ENCODE results near the gene TMEM185A.
"Not testable (repeated sequence)": the region's sequence is repeated elsewhere in the genome, so short reads cannot be mapped to it uniquely, and the experiment has no call there.

Gene TMEM185A

DNA sequence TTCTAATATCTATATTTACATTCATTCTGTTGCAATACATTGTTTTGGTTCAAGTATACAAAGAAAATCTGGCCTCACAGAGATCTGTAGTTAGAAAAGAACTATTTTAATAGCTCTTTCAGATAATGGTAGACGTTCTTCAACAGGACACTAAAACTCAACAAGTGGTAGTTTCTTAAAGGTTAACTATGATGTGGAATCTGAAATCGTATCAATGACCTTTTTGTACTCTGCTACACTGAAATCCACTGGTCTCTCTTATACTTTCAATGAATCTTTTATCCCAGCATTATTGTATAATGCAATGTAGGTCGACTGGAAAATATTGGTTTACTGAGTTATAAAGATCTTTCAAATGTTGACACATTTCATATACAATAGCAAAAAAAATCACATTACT, 12.7 kb downstream of the TMEM185A start:
- H3K4me3 ChIP-seq (ENCODE audit: low read depth, low read length), result no peak overlapping the region
- in situ Hi-C loops (cut with HindIII; ENCODE audit: low sequenced_read_pairs), result no loop called here
- TF ChIP-seq, protein P1, sequence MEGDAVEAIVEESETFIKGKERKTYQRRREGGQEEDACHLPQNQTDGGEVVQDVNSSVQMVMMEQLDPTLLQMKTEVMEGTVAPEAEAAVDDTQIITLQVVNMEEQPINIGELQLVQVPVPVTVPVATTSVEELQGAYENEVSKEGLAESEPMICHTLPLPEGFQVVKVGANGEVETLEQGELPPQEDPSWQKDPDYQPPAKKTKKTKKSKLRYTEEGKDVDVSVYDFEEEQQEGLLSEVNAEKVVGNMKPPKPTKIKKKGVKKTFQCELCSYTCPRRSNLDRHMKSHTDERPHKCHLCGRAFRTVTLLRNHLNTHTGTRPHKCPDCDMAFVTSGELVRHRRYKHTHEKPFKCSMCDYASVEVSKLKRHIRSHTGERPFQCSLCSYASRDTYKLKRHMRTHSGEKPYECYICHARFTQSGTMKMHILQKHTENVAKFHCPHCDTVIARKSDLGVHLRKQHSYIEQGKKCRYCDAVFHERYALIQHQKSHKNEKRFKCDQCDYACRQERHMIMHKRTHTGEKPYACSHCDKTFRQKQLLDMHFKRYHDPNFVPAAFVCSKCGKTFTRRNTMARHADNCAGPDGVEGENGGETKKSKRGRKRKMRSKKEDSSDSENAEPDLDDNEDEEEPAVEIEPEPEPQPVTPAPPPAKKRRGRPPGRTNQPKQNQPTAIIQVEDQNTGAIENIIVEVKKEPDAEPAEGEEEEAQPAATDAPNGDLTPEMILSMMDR (IDR thresholded peaks at IDR 0.05; ENCODE audit: low read depth, low read length), result no peak
- no peak for DNase-seq (ENCODE audit: low read depth, low spot score)

DNA sequence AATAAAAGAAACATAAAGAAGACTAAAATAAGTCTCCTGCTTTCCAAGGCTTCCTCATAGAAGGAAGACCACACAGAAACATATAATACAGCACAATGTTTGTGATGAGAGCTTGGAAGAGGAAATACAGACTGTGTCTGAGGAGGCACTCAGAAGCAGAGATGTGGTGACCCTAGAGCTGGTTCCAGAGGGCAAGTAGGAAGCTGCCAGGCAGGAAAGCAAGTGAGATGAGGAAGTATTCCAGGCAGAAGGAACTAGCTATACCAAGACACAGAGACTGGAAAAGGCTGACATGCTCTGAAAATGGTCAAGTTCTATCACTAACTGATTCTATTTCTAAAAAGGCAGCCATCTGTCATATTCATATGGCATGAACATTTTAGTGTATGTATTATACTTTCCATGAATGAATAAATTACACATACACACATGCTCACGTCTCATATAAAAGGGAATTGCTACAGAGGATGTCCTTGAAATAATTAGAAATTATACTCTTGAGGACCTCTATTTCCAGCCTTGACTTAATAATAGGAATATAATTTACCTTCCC, 19.9 kb downstream of the TMEM185A start:
- in situ Hi-C loops (cut with HindIII; ENCODE audit: low sequenced_read_pairs), result no loop called here
- DNase-seq (ENCODE audit: low read depth, low spot score), result no peak
- no peak overlapping the region for H3K4me3 ChIP-seq (ENCODE audit: low read depth, low read length)
- TF ChIP-seq, protein P1 (IDR thresholded peaks at IDR 0.05; ENCODE audit: low read depth, low read length), result no peak

DNA sequence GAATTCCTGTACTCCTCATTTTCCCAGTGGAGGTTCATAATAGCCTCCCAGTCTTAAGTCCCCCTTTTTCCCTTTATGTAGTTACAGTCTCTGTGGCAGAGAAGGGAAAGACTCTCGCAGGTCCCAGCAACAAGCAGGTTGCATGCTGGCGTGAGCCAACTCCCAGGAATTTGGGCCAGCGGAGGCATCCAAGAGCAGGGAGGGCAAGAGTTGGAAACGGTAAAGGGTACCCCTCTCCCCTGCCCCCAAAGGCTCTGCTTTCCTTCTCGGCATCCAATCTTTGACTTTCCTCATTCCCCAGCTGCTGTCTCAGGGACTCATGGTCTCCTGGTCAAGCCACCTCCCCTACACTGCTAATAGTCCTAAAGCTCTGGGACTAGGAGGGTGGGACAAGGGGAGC, 21.1 kb downstream of the TMEM185A start:
- no peak overlapping the region for H3K4me3 ChIP-seq (ENCODE audit: low read depth, low read length)
- in situ Hi-C loops (cut with HindIII; ENCODE audit: low sequenced_read_pairs), result no loop called here
- DNase-seq (ENCODE audit: low read depth, low spot score), result no peak
- TF ChIP-seq, protein P1 (IDR thresholded peaks at IDR 0.05; ENCODE audit: low read depth, low read length), result no peak

DNA sequence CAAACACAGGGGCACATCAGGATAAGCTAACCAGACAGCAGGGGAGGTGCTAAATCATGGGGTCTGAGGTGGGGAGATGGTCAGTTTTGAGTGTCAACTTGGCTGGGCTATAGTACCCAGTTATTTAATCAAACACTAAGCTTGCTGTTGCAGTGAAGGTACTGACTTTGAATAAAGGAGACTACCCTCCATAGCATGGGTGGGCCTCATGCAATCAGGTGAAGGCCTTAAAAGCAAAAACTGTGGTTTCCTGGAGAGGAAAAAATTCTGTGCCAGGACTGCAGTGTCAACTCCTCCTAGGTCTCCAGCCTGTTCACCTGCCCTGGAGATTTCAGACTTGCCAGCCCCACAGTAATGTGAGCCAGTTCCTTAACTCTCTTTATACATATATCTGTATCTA, 23.9 kb downstream of the TMEM185A start:
- in situ Hi-C loops (cut with HindIII; ENCODE audit: low sequenced_read_pairs), result no loop called here
- H3K4me3 ChIP-seq (ENCODE audit: low read depth, low read length), result no peak overlapping the region
- TF ChIP-seq, protein P1 (IDR thresholded peaks at IDR 0.05; ENCODE audit: low read depth, low read length), result no peak
- no peak for DNase-seq (ENCODE audit: low read depth, low spot score)

DNA sequence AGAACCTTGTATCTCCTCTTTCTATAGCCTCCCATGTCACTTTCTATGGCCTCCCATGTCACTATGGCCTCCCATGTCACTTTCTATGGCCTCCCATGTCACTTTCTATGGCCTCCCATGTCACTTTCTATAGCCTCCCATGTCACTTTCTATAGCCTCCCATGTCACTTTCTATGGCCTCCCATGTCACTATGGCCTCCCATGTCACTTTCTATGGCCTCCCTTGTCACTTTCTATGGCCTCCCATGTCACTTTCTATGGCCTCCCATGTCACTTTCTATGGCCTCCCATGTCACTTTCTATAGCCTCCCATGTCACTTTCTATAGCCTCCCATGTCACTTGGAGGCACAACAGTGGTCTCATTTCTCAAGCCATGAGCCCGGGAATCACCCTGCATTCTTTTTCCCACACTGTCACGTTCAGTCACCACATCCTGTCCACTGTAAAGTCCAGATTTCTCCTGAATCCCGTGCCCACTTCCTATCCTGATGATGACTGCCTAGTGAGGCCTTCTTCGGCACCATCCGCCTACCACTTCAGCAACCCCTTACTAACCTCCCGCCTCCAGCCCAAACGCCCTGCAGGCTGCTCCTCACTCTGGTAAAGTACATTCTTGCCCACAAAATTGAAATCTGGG, 26.2 kb downstream of the TMEM185A start:
- DNase-seq (ENCODE audit: low read depth, low spot score); H3K4me3 ChIP-seq (ENCODE audit: low read depth, low read length); in situ Hi-C loops (cut with HindIII; ENCODE audit: low sequenced_read_pairs): not testable (repeated sequence)

DNA sequence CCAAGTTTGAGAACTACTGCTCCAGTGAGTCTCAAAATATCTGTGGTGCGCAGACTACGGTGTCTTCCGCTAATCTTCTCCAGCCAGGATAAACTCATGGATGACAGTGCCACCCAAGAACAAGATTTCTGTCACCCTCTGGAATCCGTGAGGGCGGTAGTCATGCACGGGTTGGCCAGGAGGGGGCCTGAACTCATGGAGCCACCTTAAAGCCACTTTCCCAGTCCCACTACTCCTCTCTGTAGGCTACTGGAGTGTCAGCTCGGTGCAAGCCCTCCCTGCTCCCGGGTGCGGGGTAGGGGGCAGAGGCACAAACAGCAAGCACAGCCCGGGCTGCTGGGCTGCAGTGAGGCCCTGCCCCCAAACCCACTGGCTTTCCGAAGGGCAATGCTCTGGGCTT, 33.0 kb downstream of the TMEM185A start:
- in situ Hi-C loops (cut with HindIII; ENCODE audit: low sequenced_read_pairs); DNase-seq (ENCODE audit: low read depth, low spot score); H3K4me3 ChIP-seq (ENCODE audit: low read depth, low read length): not testable (repeated sequence)

DNA sequence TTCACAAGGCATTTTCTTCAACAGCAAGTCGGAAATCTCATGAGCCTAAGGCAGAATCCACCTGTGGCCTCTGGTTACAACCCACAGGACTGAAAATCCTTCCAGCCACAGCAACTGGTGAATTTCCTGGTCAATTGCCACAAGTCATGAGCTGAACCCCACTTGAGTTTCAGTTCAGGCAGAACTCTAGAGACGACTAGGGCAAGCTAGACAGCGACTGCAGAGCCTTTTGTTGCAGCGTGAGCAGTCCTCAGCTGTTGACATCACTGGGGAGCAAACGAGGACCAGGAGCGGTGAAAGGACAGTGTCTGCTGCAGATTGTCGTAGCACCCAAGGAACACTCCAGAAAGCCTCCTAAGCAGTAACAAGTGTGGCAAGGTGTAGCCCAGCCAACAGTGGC, 35.6 kb downstream of the TMEM185A start:
- DNase-seq (ENCODE audit: low read depth, low spot score); H3K4me3 ChIP-seq (ENCODE audit: low read depth, low read length); in situ Hi-C loops (cut with HindIII; ENCODE audit: low sequenced_read_pairs): not testable (repeated sequence)

DNA sequence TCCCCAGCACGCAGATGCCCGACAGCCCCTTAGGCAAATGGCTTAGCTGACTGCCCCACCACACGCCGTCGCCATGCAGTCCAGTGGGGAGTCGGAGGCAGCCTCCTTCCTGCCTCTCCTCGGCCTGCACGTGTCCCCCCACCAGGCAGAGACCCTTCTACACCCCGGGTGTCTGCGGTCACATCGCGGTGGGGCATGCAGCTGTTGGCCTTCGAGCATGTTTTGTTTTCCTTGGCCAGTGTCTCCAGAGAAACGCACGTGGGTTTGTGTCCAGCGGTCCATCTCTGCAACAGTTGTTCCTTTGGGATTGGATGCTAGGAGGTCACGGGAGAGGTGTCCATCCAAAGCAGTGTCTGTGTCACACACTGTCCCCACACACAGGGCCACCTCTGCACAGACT, 36.4 kb downstream of the TMEM185A start, which contains the start of gene HSFX2:
Gene HSFX2, minus strand, starts transcription at position 101 of the 400 bp plus-strand sequence. CDS start 614 bp downstream, outside the sequence.
- H3K4me3 ChIP-seq (ENCODE audit: low read depth, low read length); DNase-seq (ENCODE audit: low read depth, low spot score); in situ Hi-C loops (cut with HindIII; ENCODE audit: low sequenced_read_pairs): not testable (repeated sequence)

DNA sequence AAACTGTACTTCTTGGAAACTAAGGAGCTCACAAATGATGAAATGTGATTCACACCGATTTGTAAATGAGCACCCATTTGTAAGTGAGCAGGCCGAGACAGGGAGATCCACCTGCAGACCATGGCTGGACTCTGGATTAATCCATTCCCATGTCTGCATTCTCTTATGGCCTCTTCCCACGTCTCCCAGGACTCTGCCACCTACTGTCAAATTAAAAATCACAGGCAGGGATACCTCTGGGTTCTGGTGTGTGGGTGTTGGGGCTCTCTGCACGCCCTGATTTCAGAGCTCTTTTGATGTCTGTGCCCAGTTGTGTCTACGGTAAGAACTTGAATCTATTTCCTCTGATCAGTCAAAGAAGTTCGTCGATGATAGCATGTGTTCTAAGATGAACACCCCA, 40.6 kb downstream of the TMEM185A start:
- H3K4me3 ChIP-seq (ENCODE audit: low read depth, low read length); in situ Hi-C loops (cut with HindIII; ENCODE audit: low sequenced_read_pairs); DNase-seq (ENCODE audit: low read depth, low spot score): not testable (repeated sequence)

DNA sequence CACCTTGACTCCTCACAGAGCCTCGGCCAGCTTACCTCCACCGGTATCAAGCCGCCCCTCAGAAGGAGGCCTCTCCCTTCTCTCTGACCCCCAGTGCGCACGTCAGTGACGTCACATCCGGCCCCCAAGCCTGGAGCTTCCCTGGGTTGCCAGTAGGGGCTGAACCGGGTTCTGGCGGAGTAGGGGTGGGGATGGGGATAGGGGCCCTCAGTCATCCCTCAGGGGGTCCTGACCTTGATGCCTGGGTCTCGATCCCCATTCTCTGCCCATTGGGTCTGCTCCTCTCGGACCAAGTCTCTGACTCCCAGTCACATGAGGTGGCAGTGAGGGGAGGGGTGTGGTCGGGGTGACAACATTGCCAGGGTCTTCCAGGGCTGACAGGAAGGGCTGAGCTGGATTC, 44.2 kb downstream of the TMEM185A start, which contains the start of gene MAGEA9B:
Gene MAGEA9B, minus strand, starts transcription at position 101 of the 400 bp plus-strand sequence. CDS start 4,280 bp downstream, outside the sequence.
- in situ Hi-C loops (cut with HindIII; ENCODE audit: low sequenced_read_pairs); H3K4me3 ChIP-seq (ENCODE audit: low read depth, low read length); DNase-seq (ENCODE audit: low read depth, low spot score): not testable (repeated sequence)

DNA sequence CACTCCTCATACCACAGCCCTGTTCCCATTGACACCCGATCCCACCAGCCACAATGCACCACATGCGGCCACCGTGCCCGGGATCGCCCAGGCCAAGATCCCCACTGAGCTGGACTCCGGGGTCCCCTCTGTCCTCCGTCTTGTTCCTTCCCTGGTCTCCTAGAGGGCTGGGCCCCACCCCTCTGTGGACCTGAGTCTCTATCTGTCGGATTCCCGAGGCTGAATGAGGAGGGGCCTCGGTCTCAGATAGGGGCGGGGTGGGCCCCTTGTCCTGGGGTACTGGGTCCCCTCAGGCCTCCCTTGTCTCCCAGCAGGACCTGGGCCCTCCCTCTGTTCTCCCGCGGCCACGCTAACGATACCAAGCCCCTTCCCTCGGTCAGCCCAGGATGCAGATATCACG, 46.0 kb downstream of the TMEM185A start:
- DNase-seq (ENCODE audit: low read depth, low spot score); H3K4me3 ChIP-seq (ENCODE audit: low read depth, low read length); in situ Hi-C loops (cut with HindIII; ENCODE audit: low sequenced_read_pairs): not testable (repeated sequence)

DNA sequence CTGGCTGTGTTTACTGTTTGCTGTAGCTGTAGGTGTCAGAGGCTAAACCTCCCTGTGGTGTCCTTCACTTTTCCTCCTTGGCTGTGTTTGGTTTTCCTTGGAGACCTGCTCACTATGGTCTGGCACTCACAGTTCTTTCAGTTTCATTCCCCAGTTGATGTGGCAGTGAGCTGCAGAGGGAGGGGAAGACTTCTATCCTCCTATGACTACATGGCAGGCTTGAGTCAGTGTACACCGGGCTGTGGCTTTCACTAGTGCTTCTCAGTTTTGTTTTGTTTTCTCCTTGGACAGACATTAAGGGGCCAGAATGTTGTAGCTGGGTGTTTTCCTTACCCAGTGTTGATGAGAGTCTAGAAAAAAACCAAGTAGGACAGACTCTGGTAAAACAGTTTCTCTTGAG, 58.1 kb downstream of the TMEM185A start:
- DNase-seq (ENCODE audit: low read depth, low spot score); in situ Hi-C loops (cut with HindIII; ENCODE audit: low sequenced_read_pairs); H3K4me3 ChIP-seq (ENCODE audit: low read depth, low read length): not testable (repeated sequence)

Measured in astrocyte of the spinal cord (primary cell).